C4-2B (cell line): Measurements from ENCODE around the gene KDELR3.

ENCODE experiments used
- ZFX ChIP-seq: fragments of 450-650 bp; IDR thresholded peaks from 2 replicates; pipeline ENCODE4 v1.6.1; 2017
- TF ChIP-seq, protein P1 (sequence below): fragments of 450-650 bp; conservative IDR thresholded peaks from 2 replicates; pipeline ENCODE4 v1.5.1; 2017; ENCODE audit warnings: mild to moderate bottlenecking

DNA sequence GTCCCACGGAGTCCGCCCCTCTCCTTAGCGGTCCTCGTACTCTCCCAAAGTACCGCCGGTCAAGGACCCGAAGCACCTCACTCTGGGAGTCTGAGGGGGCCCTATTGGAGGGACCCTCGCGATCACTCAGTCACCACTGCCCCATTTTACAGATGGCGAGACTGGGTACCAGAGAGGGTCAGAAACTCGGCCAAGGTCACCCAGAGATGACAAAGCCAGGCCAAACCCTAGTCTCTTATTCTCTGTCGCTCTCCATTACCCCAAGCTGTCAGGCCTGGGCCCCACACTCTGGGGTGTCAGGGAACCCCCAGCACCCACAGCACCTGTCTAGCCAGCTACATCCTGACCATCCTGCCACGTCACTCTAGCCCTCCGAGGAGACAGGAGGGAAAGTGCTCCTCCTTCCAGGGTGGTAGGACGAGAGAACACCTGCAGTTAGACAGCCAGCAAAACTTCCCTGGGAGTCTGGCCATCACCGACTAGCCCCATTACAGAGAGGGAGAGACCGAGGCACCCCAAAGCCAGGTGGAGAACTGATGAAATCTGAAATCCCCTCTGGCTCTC, 11.5 kb upstream of the KDELR3 start:
- TF ChIP-seq, protein P1, sequence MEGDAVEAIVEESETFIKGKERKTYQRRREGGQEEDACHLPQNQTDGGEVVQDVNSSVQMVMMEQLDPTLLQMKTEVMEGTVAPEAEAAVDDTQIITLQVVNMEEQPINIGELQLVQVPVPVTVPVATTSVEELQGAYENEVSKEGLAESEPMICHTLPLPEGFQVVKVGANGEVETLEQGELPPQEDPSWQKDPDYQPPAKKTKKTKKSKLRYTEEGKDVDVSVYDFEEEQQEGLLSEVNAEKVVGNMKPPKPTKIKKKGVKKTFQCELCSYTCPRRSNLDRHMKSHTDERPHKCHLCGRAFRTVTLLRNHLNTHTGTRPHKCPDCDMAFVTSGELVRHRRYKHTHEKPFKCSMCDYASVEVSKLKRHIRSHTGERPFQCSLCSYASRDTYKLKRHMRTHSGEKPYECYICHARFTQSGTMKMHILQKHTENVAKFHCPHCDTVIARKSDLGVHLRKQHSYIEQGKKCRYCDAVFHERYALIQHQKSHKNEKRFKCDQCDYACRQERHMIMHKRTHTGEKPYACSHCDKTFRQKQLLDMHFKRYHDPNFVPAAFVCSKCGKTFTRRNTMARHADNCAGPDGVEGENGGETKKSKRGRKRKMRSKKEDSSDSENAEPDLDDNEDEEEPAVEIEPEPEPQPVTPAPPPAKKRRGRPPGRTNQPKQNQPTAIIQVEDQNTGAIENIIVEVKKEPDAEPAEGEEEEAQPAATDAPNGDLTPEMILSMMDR = no peak
- TF ChIP-seq ZFX = no peak
